ENCODE measurements around the gene CDH23.

Gene CDH23

DNA sequence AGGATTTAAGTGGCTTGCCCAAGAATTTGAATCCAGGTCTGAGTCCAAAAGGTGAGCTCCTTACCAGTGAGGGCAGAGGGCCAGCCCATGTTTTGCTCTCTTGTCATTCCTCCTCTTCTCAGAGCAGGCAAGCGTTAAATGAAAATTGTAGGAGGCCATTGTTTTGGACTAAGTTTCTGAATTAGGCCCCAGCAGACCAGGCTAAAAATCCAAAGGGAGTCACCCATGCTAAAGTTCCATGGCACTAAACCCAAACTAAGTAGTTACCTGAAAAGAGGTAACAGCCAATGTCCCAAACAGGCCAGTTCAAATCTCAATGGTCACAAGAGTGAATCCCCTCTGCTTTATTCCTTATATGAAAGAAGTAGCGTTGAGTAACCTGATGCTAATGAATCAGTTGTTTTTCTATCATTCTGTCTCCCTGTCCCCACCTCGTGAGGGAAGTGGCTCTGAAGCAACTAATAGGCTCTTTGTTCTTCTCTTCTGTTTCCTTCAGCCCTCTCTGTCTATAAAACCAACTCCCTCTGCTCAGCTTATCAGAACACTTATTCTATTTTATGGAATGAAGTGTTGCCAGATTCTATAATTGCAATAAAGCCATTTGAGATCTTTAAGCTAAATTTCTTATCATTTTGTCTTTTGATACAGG is 17.5 kb upstream of the CDH23 start:
- no peak overlapping the region for H3K27ac ChIP-seq
- TF ChIP-seq ZFX (IDR thresholded peaks at IDR 0.05; ENCODE audit: borderline replicate concordance) = no peak
- TF ChIP-seq, protein P1, sequence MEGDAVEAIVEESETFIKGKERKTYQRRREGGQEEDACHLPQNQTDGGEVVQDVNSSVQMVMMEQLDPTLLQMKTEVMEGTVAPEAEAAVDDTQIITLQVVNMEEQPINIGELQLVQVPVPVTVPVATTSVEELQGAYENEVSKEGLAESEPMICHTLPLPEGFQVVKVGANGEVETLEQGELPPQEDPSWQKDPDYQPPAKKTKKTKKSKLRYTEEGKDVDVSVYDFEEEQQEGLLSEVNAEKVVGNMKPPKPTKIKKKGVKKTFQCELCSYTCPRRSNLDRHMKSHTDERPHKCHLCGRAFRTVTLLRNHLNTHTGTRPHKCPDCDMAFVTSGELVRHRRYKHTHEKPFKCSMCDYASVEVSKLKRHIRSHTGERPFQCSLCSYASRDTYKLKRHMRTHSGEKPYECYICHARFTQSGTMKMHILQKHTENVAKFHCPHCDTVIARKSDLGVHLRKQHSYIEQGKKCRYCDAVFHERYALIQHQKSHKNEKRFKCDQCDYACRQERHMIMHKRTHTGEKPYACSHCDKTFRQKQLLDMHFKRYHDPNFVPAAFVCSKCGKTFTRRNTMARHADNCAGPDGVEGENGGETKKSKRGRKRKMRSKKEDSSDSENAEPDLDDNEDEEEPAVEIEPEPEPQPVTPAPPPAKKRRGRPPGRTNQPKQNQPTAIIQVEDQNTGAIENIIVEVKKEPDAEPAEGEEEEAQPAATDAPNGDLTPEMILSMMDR (IDR thresholded peaks at IDR 0.05) = no peak

DNA sequence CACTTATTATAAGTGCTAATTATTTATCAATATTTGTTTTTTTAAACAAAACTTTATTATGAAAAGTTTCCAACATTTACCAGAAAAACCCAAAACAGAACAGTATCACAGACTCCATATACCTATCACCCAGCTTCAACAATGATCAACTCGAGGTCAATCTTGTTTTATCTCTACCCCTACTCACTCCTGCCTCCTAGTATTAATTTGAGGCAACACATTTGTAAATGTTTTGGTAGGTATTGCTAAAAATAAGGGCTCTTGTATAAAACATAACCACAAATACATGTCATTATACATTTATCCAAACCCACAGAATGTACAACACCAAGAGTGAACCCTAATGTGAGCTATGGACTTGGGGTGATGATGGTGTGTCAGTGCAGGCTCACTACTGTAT is 15.9 kb upstream of the CDH23 start:
- no peak for TF ChIP-seq ZFX (IDR thresholded peaks at IDR 0.05; ENCODE audit: borderline replicate concordance)
- TF ChIP-seq, protein P1 (IDR thresholded peaks at IDR 0.05) = no peak
- H3K27ac ChIP-seq = no peak overlapping the region

DNA sequence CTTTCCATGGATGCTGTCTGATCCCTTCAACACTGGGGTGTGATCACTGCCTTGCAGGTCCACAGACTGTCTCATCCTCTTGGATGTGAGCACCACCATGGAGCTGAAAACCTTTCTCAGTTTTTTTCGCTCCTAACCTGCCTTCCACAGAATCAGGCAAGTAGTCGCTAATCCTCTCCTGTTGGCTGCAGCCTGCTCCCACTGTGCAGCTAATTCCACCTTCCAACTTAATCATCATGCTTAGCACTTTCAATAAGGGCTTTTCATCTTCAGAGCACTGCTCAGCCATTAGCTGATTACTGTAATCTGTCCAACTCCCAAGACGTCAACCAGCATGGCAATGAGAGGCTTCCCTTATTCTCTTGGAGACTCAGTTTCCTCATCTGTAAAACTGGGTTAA is 15.1 kb upstream of the CDH23 start:
- no peak for TF ChIP-seq ZFX (IDR thresholded peaks at IDR 0.05; ENCODE audit: borderline replicate concordance)
- TF ChIP-seq, protein P1 (IDR thresholded peaks at IDR 0.05) = no peak
- H3K27ac ChIP-seq = no peak overlapping the region

DNA sequence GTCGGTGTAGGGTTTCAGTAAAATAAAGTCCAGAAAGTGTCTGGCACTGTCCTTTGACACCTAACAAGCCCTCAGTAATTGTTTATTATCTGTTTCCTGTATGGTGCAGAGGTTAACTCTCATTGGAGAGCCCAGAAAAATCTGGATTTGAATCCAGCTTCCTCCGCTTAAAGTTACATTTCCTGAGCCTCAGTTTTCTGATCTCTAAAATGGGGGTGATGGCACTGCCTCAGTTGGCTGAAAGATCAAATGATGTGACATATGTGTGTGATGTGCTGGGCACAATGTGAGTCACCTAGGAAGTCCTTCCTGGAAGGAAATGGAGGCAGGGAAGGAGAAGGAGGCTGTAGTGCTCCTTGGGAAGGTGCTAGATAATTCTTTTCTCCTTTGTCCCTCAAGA is 14.7 kb upstream of the CDH23 start:
- H3K27ac ChIP-seq = no peak overlapping the region
- TF ChIP-seq, protein P1 (IDR thresholded peaks at IDR 0.05) = no peak
- no peak for TF ChIP-seq ZFX (IDR thresholded peaks at IDR 0.05; ENCODE audit: borderline replicate concordance)

DNA sequence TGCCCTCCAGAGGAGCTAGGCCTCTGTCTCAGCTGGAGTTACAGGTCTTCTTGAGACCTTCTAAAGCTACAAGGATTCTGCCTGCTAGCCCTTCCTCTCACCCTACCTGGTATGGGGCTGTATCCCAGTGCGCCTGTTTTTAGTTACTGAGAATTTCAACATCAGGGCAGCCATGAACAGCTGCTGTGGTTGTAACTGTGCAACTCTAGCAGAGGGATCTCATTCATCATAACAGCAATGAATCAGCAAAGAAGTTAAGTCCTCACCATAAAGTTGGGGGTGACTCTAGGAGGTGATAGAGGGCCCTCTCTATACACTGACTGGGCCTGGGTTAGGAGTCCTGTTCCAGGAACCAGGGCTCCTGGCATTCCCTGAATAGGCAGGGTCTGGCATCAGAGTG is 14.0 kb upstream of the CDH23 start:
- TF ChIP-seq, protein P1 (IDR thresholded peaks at IDR 0.05) = no peak
- H3K27ac ChIP-seq = no peak overlapping the region

DNA sequence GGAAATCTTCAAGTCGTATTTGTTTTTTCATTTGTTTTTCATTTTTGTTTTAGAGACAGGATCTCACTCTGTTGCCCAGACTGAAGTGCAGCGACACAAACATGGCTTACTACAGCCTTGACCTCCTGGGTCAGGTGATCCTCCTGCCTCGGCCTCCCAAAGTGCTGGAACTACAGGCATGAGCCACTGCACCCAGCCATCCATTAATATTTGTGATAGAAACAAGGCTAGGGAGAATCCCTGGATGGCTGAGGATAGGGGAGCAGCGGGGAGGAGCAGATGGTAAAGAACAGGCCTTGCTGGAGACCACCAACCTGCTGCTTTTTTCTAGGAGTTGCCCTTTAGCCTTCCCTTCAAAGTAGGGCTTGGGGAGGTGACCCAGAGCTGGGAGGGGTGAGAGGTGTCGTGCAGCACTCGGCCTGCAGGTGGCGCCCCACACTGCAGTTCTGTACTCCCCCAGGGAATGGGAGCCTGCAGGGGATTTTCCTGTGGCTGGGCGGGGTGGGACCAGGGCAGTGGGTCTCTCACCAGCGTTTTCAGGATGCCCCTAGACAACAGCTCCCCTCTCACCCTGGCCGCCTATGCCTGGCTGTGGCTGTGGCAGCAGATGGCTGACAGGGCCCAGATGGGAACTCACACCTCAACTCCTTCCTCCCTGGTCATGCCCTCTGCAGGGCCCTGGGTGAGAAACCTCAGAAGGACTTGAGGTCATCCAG is 12.6 kb upstream of the CDH23 start:
- H3K27ac ChIP-seq = no peak overlapping the region
- no peak for TF ChIP-seq ZFX (IDR thresholded peaks at IDR 0.05; ENCODE audit: borderline replicate concordance)
- TF ChIP-seq, protein P1 (IDR thresholded peaks at IDR 0.05) = peak; percentile 93

DNA sequence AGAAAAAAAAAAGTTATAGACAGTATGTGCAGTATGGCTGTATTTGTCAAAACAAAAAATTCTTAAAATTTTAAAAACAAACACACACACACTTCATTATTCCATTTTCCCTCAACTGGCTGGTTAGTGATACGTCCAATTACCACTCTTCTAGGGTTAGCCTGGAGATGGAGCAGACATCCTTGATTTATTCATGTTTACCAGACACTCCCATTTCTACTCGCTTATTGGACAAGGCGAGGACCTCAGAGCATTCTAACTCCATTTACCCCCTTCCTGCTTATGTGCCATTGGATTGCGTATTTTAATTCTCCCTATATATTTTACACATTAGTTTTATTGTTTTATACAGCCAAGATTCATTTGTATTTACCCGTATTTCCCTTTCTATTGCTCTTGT is 8.5 kb upstream of the CDH23 start:
- no peak overlapping the region for H3K27ac ChIP-seq
- TF ChIP-seq, protein P1 (IDR thresholded peaks at IDR 0.05) = no peak
- TF ChIP-seq ZFX (IDR thresholded peaks at IDR 0.05; ENCODE audit: borderline replicate concordance) = no peak

All from 22Rv1 (cell line).